ENCODE data around the gene AFG1L. TPM values are rescaled to one million over a fixed set of nuclear protein-coding genes. Genes with fewer than 3 reads are reported as not detected.

The AFG1L gene
- total RNA-seq, 2 experiments from 2014 or later, result 4.0 to 7.5 TPM

GRCh38 chr6:108563292-108563691 lies 268.4 kb downstream of the AFG1L start:
- H3K4me3 Mint-ChIP-seq, result no peak overlapping the region
- ChIA-PET POLR2A (no interaction called here), CTCF (interaction anchor here (0.5 kb wide), 1 partner anchor 363 kb away, joined by 4 read pairs; no protein-coding TSS in a partner anchor)
- peaks cover 5% of the 10 kb centered on the region for H3K27me3 Mint-ChIP-seq (ENCODE audit: low read depth)
- ATAC-seq (no peak), DNase-seq (no peak)
- peaks cover 33% of the 10 kb centered on the region for H3K36me3 Mint-ChIP-seq (ENCODE audit: low read depth)
- no peaks in the 10 kb centered on the region for H3K9me3 Mint-ChIP-seq (ENCODE audit: insufficient read depth)
- H3K27ac Mint-ChIP-seq, result no peak overlapping the region
- peaks cover 55% of the 10 kb centered on the region for H3K4me1 Mint-ChIP-seq (ENCODE audit: low read depth)

- peaks cover 62% of the 10 kb centered on the region for H3K4me1 Mint-ChIP-seq (ENCODE audit: low read depth)
- DNase-seq (no peak), ATAC-seq (no peak)
- CTCF ChIA-PET, result interaction anchor here (1.2 kb wide), 1 partner anchor 326 kb away, joined by 3 read pairs; no protein-coding TSS in a partner anchor
- no peaks in the 10 kb centered on the region for H3K9me3 Mint-ChIP-seq (ENCODE audit: insufficient read depth)
- POLR2A ChIA-PET, result no interaction called here
- H3K27ac Mint-ChIP-seq, result peak overlapping the region; percentile 25
- H3K27me3 Mint-ChIP-seq (ENCODE audit: low read depth), result peaks cover 5% of the 10 kb centered on the region
- peak overlapping the region; percentile 0 for H3K4me3 Mint-ChIP-seq
- H3K36me3 Mint-ChIP-seq (ENCODE audit: low read depth), result peaks cover 42% of the 10 kb centered on the region
Measured at GRCh38 chr6:108564178-108564577, 269.3 kb downstream of the AFG1L start.

DNA sequence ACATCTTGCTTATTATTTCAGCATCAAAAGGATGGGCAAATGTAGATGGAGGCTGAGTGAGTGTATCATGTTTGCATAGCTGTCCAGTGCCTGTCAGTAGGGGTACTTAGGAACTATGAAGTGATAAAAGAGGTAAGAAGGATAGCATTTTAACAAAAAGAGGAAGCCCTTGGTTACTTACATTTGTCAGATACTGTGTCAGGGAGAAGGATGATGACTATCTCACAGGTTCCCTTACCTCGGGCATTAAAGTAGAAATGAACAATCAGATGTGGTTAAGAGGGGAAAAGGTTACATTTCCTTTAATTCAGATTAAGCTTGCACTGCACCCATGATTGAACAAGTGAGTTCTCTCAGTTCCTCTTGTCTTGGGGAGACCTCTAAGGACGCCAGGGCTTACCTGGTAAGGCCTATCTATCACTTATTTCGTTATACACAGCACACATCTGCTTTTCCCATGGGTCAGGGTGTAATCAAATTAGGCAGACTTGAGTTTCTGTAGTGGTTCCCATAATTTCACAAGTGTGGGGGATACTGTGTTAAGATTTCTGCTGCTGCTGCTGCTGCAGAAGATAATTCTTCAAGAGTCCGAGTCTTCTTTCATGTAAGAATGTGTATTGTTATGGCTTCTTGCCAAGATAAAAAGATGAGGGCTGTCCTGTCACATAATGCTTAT lies 270.4 kb downstream of the AFG1L start:
- Mint-ChIP-seq H3K4me1 (ENCODE audit: low read depth) (peaks cover 62% of the 10 kb centered on the region), H3K36me3 (ENCODE audit: low read depth) (peaks cover 45% of the 10 kb centered on the region), H3K9me3 (ENCODE audit: insufficient read depth) (no peaks in the 10 kb centered on the region), H3K4me3 (peak overlapping the region; percentile 48), H3K27me3 (ENCODE audit: low read depth) (peaks cover 5% of the 10 kb centered on the region), H3K27ac (peak overlapping the region; percentile 64)
- CTCF ChIA-PET, result interaction anchor here (0.6 to 2.1 kb wide), 7 partner anchors 11 to 328 kb away, joined by 3 to 7 read pairs (median 3); no protein-coding TSS in a partner anchor
- DNase-seq, result peak; percentile 35
- POLR2A ChIA-PET, result interaction anchor here (0.7 kb wide), 1 partner anchor 1504 kb away, joined by 5 read pairs; no protein-coding TSS in a partner anchor
- ATAC-seq, result peak; percentile 63

GRCh38 chr6:108565893-108566292 lies 271.0 kb downstream of the AFG1L start:
- ChIA-PET POLR2A (no interaction called here), CTCF (interaction anchor here (0.6 to 2.1 kb wide), 9 partner anchors 10 to 328 kb away, joined by 3 to 7 read pairs (median 3); no protein-coding TSS in a partner anchor)
- Mint-ChIP-seq H3K9me3 (ENCODE audit: insufficient read depth) (no peaks in the 10 kb centered on the region), H3K4me3 (peak overlapping the region; percentile 48), H3K27me3 (ENCODE audit: low read depth) (peaks cover 5% of the 10 kb centered on the region), H3K4me1 (ENCODE audit: low read depth) (peaks cover 62% of the 10 kb centered on the region), H3K27ac (peak overlapping the region; percentile 69), H3K36me3 (ENCODE audit: low read depth) (peaks cover 50% of the 10 kb centered on the region)
- ATAC-seq (no peak), DNase-seq (no peak)

GRCh38 chr6:108566406-108566805 lies 271.6 kb downstream of the AFG1L start:
- Mint-ChIP-seq H3K27ac (no peak overlapping the region), H3K36me3 (ENCODE audit: low read depth) (peaks cover 55% of the 10 kb centered on the region), H3K27me3 (ENCODE audit: low read depth) (peaks cover 5% of the 10 kb centered on the region)

DNA sequence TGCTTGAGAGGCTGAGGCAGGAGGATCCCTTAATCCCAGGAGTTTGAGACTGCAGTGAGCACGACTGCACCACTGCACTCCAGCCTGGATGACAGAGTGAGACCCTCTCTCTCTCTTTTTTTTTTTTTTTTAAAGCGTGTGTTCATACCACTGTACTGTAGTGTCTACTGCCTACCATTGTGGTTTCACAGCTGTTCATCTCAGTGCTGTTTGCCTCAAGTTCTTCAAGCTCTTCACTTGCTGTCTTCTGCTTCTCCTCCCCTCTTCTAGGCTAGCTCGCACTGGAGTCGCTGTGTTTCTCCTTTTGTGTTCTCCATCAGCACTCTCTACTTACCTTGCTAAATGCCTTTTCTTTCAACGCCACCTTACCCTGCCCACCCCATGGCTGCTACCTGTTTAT lies 273.2 kb downstream of the AFG1L start:
- no peaks in the 10 kb centered on the region for H3K27me3 Mint-ChIP-seq (ENCODE audit: low read depth)
- POLR2A ChIA-PET, result interaction anchor here (0.5 to 0.9 kb wide), 2 partner anchors 9 to 273 kb away, joined by 3 read pairs; no protein-coding TSS in a partner anchor

More at GRCh38 chr6:108566406-108566805, 271.6 kb downstream of the AFG1L start:
- Mint-ChIP-seq H3K4me3 (peak overlapping the region; percentile 48), H3K4me1 (ENCODE audit: low read depth) (peaks cover 62% of the 10 kb centered on the region), H3K9me3 (ENCODE audit: insufficient read depth) (no peaks in the 10 kb centered on the region)
- DNase-seq (no peak), ATAC-seq (no peak)
- CTCF ChIA-PET, result interaction anchor here (0.7 to 2.1 kb wide), 8 partner anchors 9 to 327 kb away, joined by 3 to 7 read pairs (median 4); no protein-coding TSS in a partner anchor
- POLR2A ChIA-PET, result interaction anchor here (1.3 kb wide), 1 partner anchor 8 kb away, joined by 5 read pairs; no protein-coding TSS in a partner anchor

DNA sequence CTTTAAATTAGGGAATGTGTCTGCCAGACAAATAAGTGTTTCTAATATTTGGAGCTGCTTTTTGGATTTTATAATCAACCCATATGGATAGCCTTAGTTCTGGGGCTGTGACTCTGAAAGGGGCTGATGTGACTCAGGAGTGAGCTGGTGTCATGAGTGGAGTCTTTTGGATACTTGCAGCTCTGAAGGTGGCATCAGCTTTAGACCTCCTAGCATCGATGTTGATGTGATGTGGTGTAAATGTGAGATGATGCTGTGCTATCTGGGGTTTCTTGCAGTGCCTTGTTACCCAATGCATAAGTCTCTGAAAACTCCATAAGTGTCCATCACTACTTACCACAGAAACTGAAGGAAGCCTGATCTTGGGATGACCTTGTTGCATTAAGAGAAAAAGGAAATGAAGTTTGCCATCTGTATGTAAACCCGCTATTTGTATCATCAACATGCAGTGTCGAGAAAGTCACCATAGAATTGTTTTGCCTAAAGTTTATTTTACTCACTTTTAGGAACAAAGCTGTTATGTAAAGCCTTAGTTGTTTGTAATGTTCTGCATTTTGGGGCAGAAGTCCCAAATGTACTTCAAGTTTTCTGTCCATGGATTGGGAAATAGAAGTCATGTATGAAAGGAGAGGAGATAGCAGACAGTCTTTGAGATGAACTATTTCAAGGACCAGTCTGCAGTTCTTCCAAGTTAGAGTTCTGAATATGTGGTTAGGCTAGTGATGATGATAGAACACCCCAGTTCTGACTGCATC lies 273.9 kb downstream of the AFG1L start:
- H3K27me3 Mint-ChIP-seq (ENCODE audit: low read depth), result no peaks in the 10 kb centered on the region
- peaks cover 46% of the 10 kb centered on the region for H3K4me1 Mint-ChIP-seq (ENCODE audit: low read depth)
- ChIA-PET POLR2A (interaction anchor here (0.5 to 0.9 kb wide), 2 partner anchors 9 to 273 kb away, joined by 3 read pairs; no protein-coding TSS in a partner anchor), CTCF (interaction anchor here (0.8 to 1.2 kb wide), 3 partner anchors 8 to 504 kb away, joined by 3 to 5 read pairs (median 3); no protein-coding TSS in a partner anchor)
- DNase-seq (no peak), ATAC-seq (no peak)
- no peak overlapping the region for H3K27ac Mint-ChIP-seq
- H3K4me3 Mint-ChIP-seq, result no peak overlapping the region
- H3K36me3 Mint-ChIP-seq (ENCODE audit: low read depth), result peaks cover 46% of the 10 kb centered on the region
- H3K9me3 Mint-ChIP-seq (ENCODE audit: insufficient read depth), result no peaks in the 10 kb centered on the region

More for the DNA sequence above, 273.2 kb downstream of the AFG1L start:
- no peak for DNase-seq
- CTCF ChIA-PET, result interaction anchor here (0.8 to 1.2 kb wide), 3 partner anchors 9 to 504 kb away, joined by 3 to 5 read pairs (median 3); no protein-coding TSS in a partner anchor
- Mint-ChIP-seq H3K4me3 (no peak overlapping the region), H3K36me3 (ENCODE audit: low read depth) (peaks cover 49% of the 10 kb centered on the region), H3K4me1 (ENCODE audit: low read depth) (peaks cover 49% of the 10 kb centered on the region), H3K27ac (no peak overlapping the region), H3K9me3 (ENCODE audit: insufficient read depth) (no peaks in the 10 kb centered on the region)
- ATAC-seq, result no peak

- H3K27me3 Mint-ChIP-seq (ENCODE audit: low read depth), result no peaks in the 10 kb centered on the region
- no peak for ATAC-seq
- POLR2A ChIA-PET, result no interaction called here
- H3K36me3 Mint-ChIP-seq (ENCODE audit: low read depth), result peaks cover 43% of the 10 kb centered on the region
- CTCF ChIA-PET, result interaction anchor here (1.0 kb wide), 1 partner anchor 12 kb away, joined by 3 read pairs; no protein-coding TSS in a partner anchor
- peaks cover 34% of the 10 kb centered on the region for H3K4me1 Mint-ChIP-seq (ENCODE audit: low read depth)
- DNase-seq, result no peak
- no peaks in the 10 kb centered on the region for H3K9me3 Mint-ChIP-seq (ENCODE audit: insufficient read depth)
- no peak overlapping the region for H3K27ac Mint-ChIP-seq
- no peak overlapping the region for H3K4me3 Mint-ChIP-seq
Measured at GRCh38 chr6:108570517-108570916, 275.7 kb downstream of the AFG1L start.

DNA sequence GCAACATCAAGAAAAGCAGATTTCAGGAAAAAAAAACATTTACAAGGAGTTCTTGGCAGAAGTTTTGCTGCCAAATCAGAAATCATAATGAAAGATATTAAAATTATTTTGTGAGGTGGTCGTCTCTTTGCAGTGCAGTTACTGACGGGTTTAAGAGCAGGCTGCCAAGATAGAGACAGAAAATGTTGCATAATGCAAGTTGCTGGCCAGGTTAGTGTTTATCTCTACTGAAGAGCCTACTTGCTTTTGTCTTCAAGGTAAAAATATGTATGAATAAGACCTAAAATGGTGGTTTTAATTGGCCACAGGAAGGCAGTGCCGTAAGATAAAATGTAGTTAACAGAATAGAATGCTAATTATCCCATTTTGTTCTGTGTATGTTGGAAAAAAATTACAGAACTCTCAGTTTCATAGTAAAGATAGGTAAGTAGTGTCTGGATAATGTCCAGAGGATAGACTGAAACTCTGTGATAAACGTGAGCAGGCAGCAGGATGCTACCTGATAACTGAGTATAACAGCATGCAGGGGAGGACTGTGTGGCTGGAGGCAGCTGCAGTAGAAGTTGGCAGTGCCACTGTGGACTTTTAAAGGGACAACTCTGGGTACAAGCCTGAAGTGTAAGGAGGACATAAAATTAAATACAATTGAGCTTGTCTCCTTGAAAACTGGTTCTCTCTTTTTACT lies 279.7 kb downstream of the AFG1L start:
- peaks cover 21% of the 10 kb centered on the region for H3K4me1 Mint-ChIP-seq (ENCODE audit: low read depth)
- ChIA-PET CTCF (interaction anchor here (1.5 kb wide), 1 partner anchor 8 kb away, joined by 5 read pairs; no protein-coding TSS in a partner anchor), POLR2A (no interaction called here)
- H3K27ac Mint-ChIP-seq, result no peak overlapping the region
- H3K27me3 Mint-ChIP-seq (ENCODE audit: low read depth), result no peaks in the 10 kb centered on the region
- H3K36me3 Mint-ChIP-seq (ENCODE audit: low read depth), result peaks cover 36% of the 10 kb centered on the region
- no peak overlapping the region for H3K4me3 Mint-ChIP-seq
- ATAC-seq, result no peak
- no peak for DNase-seq
- no peaks in the 10 kb centered on the region for H3K9me3 Mint-ChIP-seq (ENCODE audit: insufficient read depth)
